K562 (cell line): ENCODE data around the gene HLTF. TPM values are rescaled to one million over a fixed set of nuclear protein-coding genes. Genes with fewer than 3 reads are reported as not detected.

Experiments
- BRF1 ChIP-seq: IDR thresholded peaks from 3 replicates; pipeline ENCODE4 v1.6.1; 2011; ENCODE audit warnings: borderline replicate concordance, mild to moderate bottlenecking; ENCODE audit not compliant: insufficient read length; ENCODE audit errors: extremely low read depth
- CBFB ChIP-seq: sonication (generic); formaldehyde crosslinking; IDR thresholded peaks from 2 replicates; pipeline ENCODE4 v1.4.0; 2020; ENCODE audit warnings: mild to moderate bottlenecking, missing genetic modification reagents
- CGGBP1 ChIP-seq: fragments of 250-450 bp; sonication (Bioruptor Pico); IDR thresholded peaks from 2 replicates; pipeline ENCODE4 v1.9.0; 2021; ENCODE audit warnings: mild to moderate bottlenecking
- GABPB2 ChIP-seq: fragments of 250-450 bp; sonication (Bioruptor Pico); conservative IDR thresholded peaks from 2 replicates; pipeline ENCODE4 v1.5.1; 2021; ENCODE audit warnings: mild to moderate bottlenecking
- GATA2 ChIP-seq: sonication (generic); formaldehyde crosslinking; IDR thresholded peaks from 2 replicates; pipeline ENCODE4 v1.4.0; 2020; ENCODE audit warnings: mild to moderate bottlenecking, missing genetic modification reagents
- GTF2F1 ChIP-seq: IDR thresholded peaks from 2 replicates; pipeline ENCODE4 v1.6.1; 2011; ENCODE audit warnings: low read depth, low read length, improper control_type of control experiment
- HDAC8 ChIP-seq: fragments of 450-650 bp; IDR thresholded peaks from 2 replicates; pipeline ENCODE4 v1.6.1; 2016; ENCODE audit warnings: mild to moderate bottlenecking, missing genetic modification characterization, moderate library complexity, missing compliant biosample characterization
- HES1 ChIP-seq: fragments of 450-650 bp; IDR thresholded peaks from 2 replicates; pipeline ENCODE4 v1.6.1; 2016; ENCODE audit warnings: low read depth, mild to moderate bottlenecking, moderate library complexity
- NFE2 ChIP-seq: IDR thresholded peaks from 2 replicates; pipeline ENCODE4 v1.6.1; 2014; ENCODE audit warnings: antibody characterized with exemption, low read depth
- NFE2L1 ChIP-seq: fragments of 450-650 bp; IDR thresholded peaks from 2 replicates; pipeline ENCODE4 v1.6.1; 2016; ENCODE audit warnings: missing genetic modification characterization, low read depth, mild to moderate bottlenecking, missing compliant biosample characterization, moderate library complexity, borderline replicate concordance
- PHF21A ChIP-seq: fragments of 450-650 bp; IDR thresholded peaks from 2 replicates; pipeline ENCODE4 v1.6.1; 2017; ENCODE audit warnings: low read depth, borderline replicate concordance
- POLR2B ChIP-seq: fragments of 450-650 bp; IDR thresholded peaks from 2 replicates; pipeline ENCODE4 v1.6.1; 2018; ENCODE audit warnings: low read depth; ENCODE audit not compliant: partially characterized antibody
- PURB ChIP-seq: sonication (generic); formaldehyde crosslinking; IDR thresholded peaks from 2 replicates; pipeline ENCODE4 v1.9.0; 2021; ENCODE audit warnings: low read depth, mild to moderate bottlenecking, missing genetic modification reagents
- RB1 ChIP-seq: fragments of 450-650 bp; IDR thresholded peaks from 2 replicates; pipeline ENCODE4 v1.6.1; 2017; ENCODE audit warnings: low read depth, mild to moderate bottlenecking
- TFE3 ChIP-seq: fragments of 450-650 bp; formaldehyde crosslinking; IDR thresholded peaks from 2 replicates; pipeline ENCODE4 v1.4.0; 2020; ENCODE audit warnings: mild to moderate bottlenecking, mixed read lengths
- TRIM28 ChIP-seq: fragments of 450-650 bp; IDR thresholded peaks from 2 replicates; pipeline ENCODE4 v1.6.1; 2017
- ZHX1 ChIP-seq: fragments of 150-350 bp; conservative IDR thresholded peaks from 2 replicates; pipeline ENCODE4 v1.6.1; 2014; ENCODE audit warnings: low read length
- ZKSCAN3 ChIP-seq: fragments of 250-450 bp; sonication (Bioruptor Pico); IDR thresholded peaks from 2 replicates; pipeline ENCODE4 v1.4.0; 2020
- ZNF121 ChIP-seq: sonication (generic); formaldehyde crosslinking; conservative IDR thresholded peaks from 2 replicates; pipeline ENCODE4 v1.8.0; 2022; ENCODE audit warnings: missing genetic modification reagents
- ZNF175 ChIP-seq: fragments of 200-800 bp; sonication (Bioruptor generic); IDR thresholded peaks from 2 replicates; pipeline ENCODE4 v1.6.1; 2016; ENCODE audit warnings: low read depth, mild to moderate bottlenecking, missing genetic modification characterization, missing compliant biosample characterization
- ZNF3 ChIP-seq: fragments of 250-450 bp; sonication (Bioruptor Pico); IDR thresholded peaks from 2 replicates; pipeline ENCODE4 v1.5.0; 2021; ENCODE audit warnings: mild to moderate bottlenecking, moderate library complexity
- ZNF395 ChIP-seq: fragments of 200-800 bp; sonication (Bioruptor generic); IDR thresholded peaks from 2 replicates; pipeline ENCODE4 v1.6.1; 2017; ENCODE audit warnings: missing genetic modification characterization, missing compliant biosample characterization
- ZNF551 ChIP-seq: fragments of 250-450 bp; sonication (Bioruptor Pico); IDR thresholded peaks from 2 replicates; pipeline ENCODE4 v1.5.0; 2021; ENCODE audit warnings: mild to moderate bottlenecking, moderate library complexity
- polyA plus RNA-seq, 8 experiments: library from polyadenylated mRNA; depleted of rRNA in 4 of 8; stranded (reverse) in 5 of 8; unstranded in 3 of 8; fragments of >200 nt; fragmentation: Nextera tagmentation in 2 of 8; fragmentation: Illumina TruSeq in 1 of 8; extraction: Ambion mirVana in 2 of 8; extraction: Trizol in 1 of 8; gene quantifications; 2 replicates each; pipeline versions ENCODE4 v1.2.1 to v1.2.3, GENCODE V29; 2011 to 2014; ENCODE audit warnings: inconsistent platforms in 1 of 8, missing spikeins in 1 of 8
- total RNA-seq, 7 experiments: library from RNA; depleted of rRNA in 6 of 7; stranded (reverse); fragments of >200 nt in 6 of 7; fragmentation: Illumina TruSeq in 2 of 7; extraction: Trizol in 2 of 7; gene quantifications; 2 replicates each; pipeline versions ENCODE4 v1.2.1 to v1.2.3, GENCODE V29; 2011 to 2021; ENCODE audit warnings: low replicate concordance in 1 of 7

HLTF gene
- total and polyA plus RNA-seq, 9 of the 15 experiments (the other 6 are each of a cell fraction or from before 2014, with no cell fraction given): 35.1 to 82.4 (median 50.4) TPM

- TF ChIP-seq ZNF395 (CRISPR knock-in tag): no peak
- TF ChIP-seq ZKSCAN3 (CRISPR knock-in tag): no peak
- TF ChIP-seq PHF21A: no peak
- TF ChIP-seq CGGBP1: no peak
- TF ChIP-seq HDAC8 (tag): no peak
- TF ChIP-seq ZNF3 (CRISPR knock-in tag): no peak
- no peak for TF ChIP-seq GABPB2
- no peak for TF ChIP-seq ZNF121 (CRISPR knock-in tag)
- no peak for TF ChIP-seq TRIM28
- no peak for TF ChIP-seq ZHX1
- no peak for TF ChIP-seq NFE2
- no peak for TF ChIP-seq HES1
- no peak for TF ChIP-seq GATA2 (CRISPR knock-in tag)
- no peak for TF ChIP-seq BRF1
- TF ChIP-seq NFE2L1: no peak
- no peak for TF ChIP-seq ZNF175 (CRISPR knock-in tag)
- TF ChIP-seq CBFB: no peak
- no peak for TF ChIP-seq ZNF551 (CRISPR knock-in tag)
- no peak for TF ChIP-seq TFE3 (CRISPR knock-in tag)
- TF ChIP-seq GTF2F1: no peak
- TF ChIP-seq RB1: peak; percentile 59; the same call in 1 of the 2 replicates
- no peak for TF ChIP-seq PURB (CRISPR knock-in tag)
- peak; percentile 35 for TF ChIP-seq POLR2B
Measured at GRCh38 chr3:148991219-148992026, 94.9 kb downstream of the HLTF start, which contains the start of gene GYG1 (continued).
